IPS DF 19.7 (cell line): ENCODE measurements around the gene CITED2.

Experiments
- DNase-seq: peaks from one replicate; pipeline ENCODE4 v3.0.0-alpha.2; 2013; ENCODE audit warnings: low read depth, low spot score

CITED2 gene

GRCh38 chr6:139330826-139331500 lies 43.5 kb downstream of the CITED2 start:
- DNase-seq, result no peak

- no peak for DNase-seq
These were observed 44.1 kb downstream of the CITED2 start for GRCh38 chr6:139330306-139330705.

- DNase-seq, result no peak
These were observed 45.2 kb downstream of the CITED2 start for GRCh38 chr6:139329224-139329623.

- DNase-seq, result no peak
These were observed 47.4 kb downstream of the CITED2 start for GRCh38 chr6:139327038-139327437.

- no peak for DNase-seq
These were observed 48.8 kb downstream of the CITED2 start for GRCh38 chr6:139325686-139326085.

GRCh38 chr6:139325125-139325524 lies 49.3 kb downstream of the CITED2 start:
- DNase-seq, result no peak

- DNase-seq, result no peak
These were observed 50.2 kb downstream of the CITED2 start for GRCh38 chr6:139324301-139324555.

GRCh38 chr6:139323511-139324300 lies 50.7 kb downstream of the CITED2 start:
- DNase-seq, result peak; percentile 65
